Activated naive CD8-positive, alpha-beta T cell treated with anti-CD3 and anti-CD28 coated beads, Interleukin-2, amount 50 U/mL, for 16 hours (primary cell): ENCODE measurements around the gene SIRPG.
A peak's percentile ranks its signal among the peaks of the same experiment; 100 is the strongest.
"Not testable (repeated sequence)": the region's sequence is repeated elsewhere in the genome, so short reads cannot be mapped to it uniquely, and the experiment has no call there.

Source experiments
- DNase-seq: peaks from one replicate; pipeline ENCODE4 v3.0.0-alpha.2; 2020; ENCODE audit warnings: low read depth, low spot score

Gene SIRPG

GRCh38 chr20:1635291-1635979 lies 22.1 kb downstream of the SIRPG start:
- DNase-seq, result no peak

- no peak for DNase-seq
These were observed 24.0 kb downstream of the SIRPG start for GRCh38 chr20:1633535-1633934.

- DNase-seq, result peak; percentile 32
These were observed 25.4 kb downstream of the SIRPG start for GRCh38 chr20:1632178-1632577.

GRCh38 chr20:1631309-1632151 lies 26.0 kb downstream of the SIRPG start:
- DNase-seq, result no peak

- no peak for DNase-seq
These were observed 27.4 kb downstream of the SIRPG start for GRCh38 chr20:1630186-1630585.

- no peak for DNase-seq
These were observed 28.3 kb downstream of the SIRPG start for GRCh38 chr20:1629321-1629720.

- DNase-seq, result no peak
These were observed 29.0 kb downstream of the SIRPG start for GRCh38 chr20:1628621-1629020.

- no peak for DNase-seq
These were observed 30.4 kb downstream of the SIRPG start for GRCh38 chr20:1627200-1627550.

GRCh38 chr20:1626528-1627199 lies 30.9 kb downstream of the SIRPG start:
- no peak for DNase-seq

GRCh38 chr20:1625083-1625690 lies 32.4 kb downstream of the SIRPG start:
- no peak for DNase-seq

- DNase-seq, result no peak
These were observed 33.9 kb downstream of the SIRPG start for GRCh38 chr20:1623501-1624205.

GRCh38 chr20:1622450-1622849 lies 35.1 kb downstream of the SIRPG start:
- DNase-seq, result no peak

GRCh38 chr20:1621316-1621715 lies 36.3 kb downstream of the SIRPG start:
- no peak for DNase-seq

GRCh38 chr20:1619861-1620444 lies 37.6 kb downstream of the SIRPG start, which contains the start of gene SIRPB1:
TSS of gene SIRPB1 (minus strand) at chr20:1620009. CDS start at chr20:1619944, 65 bp downstream.
- DNase-seq, result no peak

- DNase-seq, result no peak
These were observed 38.5 kb downstream of the SIRPG start for GRCh38 chr20:1618954-1619540.

GRCh38 chr20:1618479-1618878 lies 39.1 kb downstream of the SIRPG start:
- no peak for DNase-seq

- DNase-seq, result no peak
These were observed 40.6 kb downstream of the SIRPG start for GRCh38 chr20:1616858-1617434.

- not testable (repeated sequence) for DNase-seq
These were observed 47.2 kb downstream of the SIRPG start for GRCh38 chr20:1610404-1610803.

GRCh38 chr20:1608678-1609347 lies 48.8 kb downstream of the SIRPG start:
- DNase-seq, result not testable (repeated sequence)

GRCh38 chr20:1600736-1601135 lies 56.8 kb downstream of the SIRPG start:
- DNase-seq, result no peak
